ENCODE data around the gene WAS. TPM values are rescaled to one million over a fixed set of nuclear protein-coding genes. Genes with fewer than 3 reads are reported as not detected.
A peak's percentile ranks its signal among the peaks of the same experiment; 100 is the strongest.

The WAS gene
- total and polyA plus RNA-seq, 7 donors, result 0.45 to 2.9 (median 0.85) TPM

- peaks cover 0 to 7% (median 0%) of the 10 kb centered on the region in 3 donors for H3K27me3 ChIP-seq (ENCODE audit: insufficient read depth in 3 of 3, low read length in 2 of 3)
- ATAC-seq (no peak), DNase-seq (no peak)
- H3K4me1 ChIP-seq, result no peaks in the 10 kb centered on the region
- intact Hi-C loops (cut with DNase I), result no loop called here
- H3K27ac ChIP-seq, result no peak overlapping the region
- H3K36me3 ChIP-seq (ENCODE audit: insufficient read depth in 1 of 2, low read depth in 1 of 2), result peaks cover 0 to 17% of the 10 kb centered on the region in 2 donors
- no peak for TF ChIP-seq CTCF (IDR thresholded peaks at IDR 0.05)
- WGBS, 3 donors, result 38 to 60% (median 52%) methylated on average over 4 of the region's 4 CpGs
- no peaks in the 10 kb centered on the region for H3K9me3 ChIP-seq
- no peak overlapping the region for H3K4me3 ChIP-seq
Measured at GRCh38 chrX:48703642-48704481, 20.3 kb downstream of the WAS start.

- DNase-seq, result no peak
- intact Hi-C loops (cut with DNase I), result no loop called here
- Histone ChIP-seq H3K27ac (no peak overlapping the region), H3K36me3 (ENCODE audit: insufficient read depth in 1 of 2, low read depth in 1 of 2) (peaks cover 0 to 7% of the 10 kb centered on the region in 2 donors), H3K9me3 (no peaks in the 10 kb centered on the region), H3K4me1 (no peaks in the 10 kb centered on the region), H3K4me3 (no peak overlapping the region), H3K27me3 (ENCODE audit: insufficient read depth in 3 of 3, low read length in 2 of 3) (peaks cover 0 to 7% (median 0%) of the 10 kb centered on the region in 3 donors)
- TF ChIP-seq CTCF (IDR thresholded peaks at IDR 0.05), result no peak
- no peak for ATAC-seq
- WGBS, 3 donors, result 84 to 92% (median 90%) methylated on average over 8 to 12 of the region's 12 CpGs
Measured at GRCh38 chrX:48705871-48706270, 22.3 kb downstream of the WAS start.

DNA sequence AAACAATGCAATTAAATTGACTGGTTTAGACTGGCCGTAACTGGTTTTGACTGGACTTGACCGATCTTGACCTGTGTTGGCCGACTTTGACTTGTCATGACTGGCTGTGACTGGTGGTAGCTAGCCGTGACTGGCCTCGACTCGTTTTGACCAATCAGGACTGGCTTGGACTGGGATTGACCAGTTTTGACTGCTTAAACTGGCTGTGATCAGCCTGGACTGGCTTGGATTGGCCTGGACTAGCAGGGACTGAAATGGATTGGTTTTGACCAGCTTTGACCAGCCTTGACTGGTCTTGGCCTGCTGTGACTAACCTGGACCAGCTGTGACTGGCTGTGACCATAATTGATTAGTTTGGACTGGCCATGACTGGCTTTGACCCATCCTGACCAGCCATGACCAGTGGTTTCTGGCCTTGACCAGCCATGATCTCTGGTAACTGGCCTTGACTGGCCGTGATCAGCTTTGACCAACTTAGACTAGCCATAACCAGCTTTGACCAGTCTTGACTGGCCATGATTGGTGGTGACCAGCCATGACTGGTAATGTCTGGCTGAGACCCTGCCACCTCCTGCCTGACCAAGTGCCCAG is 26.0 kb downstream of the WAS start:
- no peak for TF ChIP-seq CTCF (IDR thresholded peaks at IDR 0.05)
- peaks cover 0 to 7% (median 0%) of the 10 kb centered on the region in 3 donors for H3K27me3 ChIP-seq (ENCODE audit: insufficient read depth in 3 of 3, low read length in 2 of 3)
- DNase-seq, result no peak
- no peaks in the 10 kb centered on the region for H3K4me1 ChIP-seq
- H3K36me3 ChIP-seq (ENCODE audit: insufficient read depth in 1 of 2, low read depth in 1 of 2), result no peaks in the 10 kb centered on the region
- no peak for ATAC-seq
- H3K4me3 ChIP-seq, result no peak overlapping the region
- H3K27ac ChIP-seq, result no peak overlapping the region
- intact Hi-C loops (cut with DNase I), result no loop called here
- no peaks in the 10 kb centered on the region for H3K9me3 ChIP-seq
- WGBS, 3 donors, result 84 to 97% (median 96%) methylated on average over 7 of the region's 7 CpGs

DNA sequence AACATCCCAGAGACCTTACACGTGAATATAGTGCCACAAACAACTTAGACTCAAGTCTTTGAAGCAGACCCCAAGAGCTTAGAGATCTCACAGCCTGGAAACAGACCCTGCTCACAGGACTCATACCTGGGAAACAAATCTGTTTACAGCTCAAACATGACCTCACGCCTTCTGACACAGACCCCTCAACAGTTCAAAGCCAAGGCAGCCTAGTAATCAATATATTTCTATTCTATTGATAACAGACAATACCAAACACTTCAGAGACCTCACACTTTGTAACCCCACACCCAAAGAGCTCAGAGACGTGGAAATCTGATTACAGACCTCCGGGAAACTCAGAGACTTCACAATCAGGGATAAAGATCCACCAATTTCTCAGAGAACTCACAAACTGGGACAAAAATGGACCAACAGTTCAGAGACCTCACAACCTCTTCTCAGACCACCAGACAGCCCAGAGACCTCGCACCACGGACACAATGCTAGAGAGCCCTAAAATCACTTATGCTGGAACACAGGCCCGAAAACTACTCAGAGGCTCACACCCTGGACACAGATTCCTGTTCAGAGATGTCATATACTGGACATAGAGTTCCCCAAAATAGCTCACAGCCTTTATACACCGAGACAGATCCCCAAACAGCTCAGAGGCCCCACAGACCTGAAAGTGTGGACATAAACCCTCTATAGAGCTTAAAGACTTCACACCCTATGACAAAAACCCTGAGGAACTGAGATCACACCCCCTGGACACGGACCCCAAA is 27.7 kb downstream of the WAS start:
- peaks cover 0 to 7% (median 0%) of the 10 kb centered on the region in 3 donors for H3K27me3 ChIP-seq (ENCODE audit: insufficient read depth in 3 of 3, low read length in 2 of 3)
- peak; percentile 72 to 87 (median 82) for ATAC-seq
- no peaks in the 10 kb centered on the region for H3K9me3 ChIP-seq
- H3K27ac ChIP-seq, result peak overlapping the region; percentile 71
- no peak for TF ChIP-seq CTCF (IDR thresholded peaks at IDR 0.05)
- H3K4me1 ChIP-seq, result no peaks in the 10 kb centered on the region
- 46 to 62% (median 53%) methylated on average over 9 of the region's 9 CpGs for WGBS, 3 donors
- DNase-seq, result no peak
- intact Hi-C loops (cut with DNase I), result no loop called here
- no peaks in the 10 kb centered on the region for H3K36me3 ChIP-seq (ENCODE audit: insufficient read depth in 1 of 2, low read depth in 1 of 2)
- H3K4me3 ChIP-seq, result peak overlapping the region; percentile 30

Measured in psoas muscle (tissue), 8 donors.